ENCODE data around the gene PPP3R1. TPM values are rescaled to one million over a fixed set of nuclear protein-coding genes. Genes with fewer than 3 reads are reported as not detected.

The PPP3R1 gene
- total and polyA plus RNA-seq, 5 donors from 2014 or later: 2.8 to 68.2 (median 4.9) TPM

GRCh38 chr2:68195096-68195495, 57.2 kb downstream of the PPP3R1 start:
- Histone ChIP-seq H3K27ac (ENCODE audit: insufficient read depth, low read length, poor library complexity, severe bottlenecking) (no peak overlapping the region), H3K4me3 (ENCODE audit: low read depth, low read length) (no peak overlapping the region), H3K9me3 (ENCODE audit: control insufficient read depth in 2 of 2, low read length in 2 of 2) (no peaks in the 10 kb centered on the region), H3K27me3 (ENCODE audit: control insufficient read depth, insufficient read depth, low read length) (no peaks in the 10 kb centered on the region), H3K4me1 (ENCODE audit: control insufficient read depth, insufficient read depth, low read length, poor library complexity, severe bottlenecking) (peaks cover 14% of the 10 kb centered on the region), H3K36me3 (ENCODE audit: control insufficient read depth, insufficient read depth, low read length) (no peaks in the 10 kb centered on the region)
- Mint-ChIP-seq H3K36me3 (no peaks in the 10 kb centered on the region), H3K4me3 (no peak overlapping the region), H3K27me3 (no peaks in the 10 kb centered on the region), H3K9me3 (no peaks in the 10 kb centered on the region), H3K27ac (peak overlapping the region in 2 of 3 donors; percentile 66 to 71), H3K4me1 (peaks cover 47 to 63% (median 55%) of the 10 kb centered on the region in 4 donors)
- DNase-seq: no peak
- no peak for ATAC-seq (ENCODE audit: low read depth in 2 of 2)

GRCh38 chr2:68193787-68194372, 58.5 kb downstream of the PPP3R1 start:
- Histone ChIP-seq H3K4me3 (ENCODE audit: low read depth, low read length) (no peak overlapping the region), H3K4me1 (ENCODE audit: control insufficient read depth, insufficient read depth, low read length, poor library complexity, severe bottlenecking) (peaks cover 18% of the 10 kb centered on the region), H3K36me3 (ENCODE audit: control insufficient read depth, insufficient read depth, low read length) (no peaks in the 10 kb centered on the region), H3K27ac (ENCODE audit: insufficient read depth, low read length, poor library complexity, severe bottlenecking) (no peak overlapping the region), H3K27me3 (ENCODE audit: control insufficient read depth, insufficient read depth, low read length) (no peaks in the 10 kb centered on the region), H3K9me3 (ENCODE audit: control insufficient read depth in 2 of 2, low read length in 2 of 2) (no peaks in the 10 kb centered on the region)
- Mint-ChIP-seq H3K9me3 (no peaks in the 10 kb centered on the region), H3K27ac (no peak overlapping the region), H3K27me3 (no peaks in the 10 kb centered on the region), H3K4me3 (no peak overlapping the region), H3K4me1 (peaks cover 44 to 64% (median 53%) of the 10 kb centered on the region in 4 donors), H3K36me3 (no peaks in the 10 kb centered on the region)
- DNase-seq: no peak
- ATAC-seq (ENCODE audit: low read depth in 2 of 2): no peak

DNA sequence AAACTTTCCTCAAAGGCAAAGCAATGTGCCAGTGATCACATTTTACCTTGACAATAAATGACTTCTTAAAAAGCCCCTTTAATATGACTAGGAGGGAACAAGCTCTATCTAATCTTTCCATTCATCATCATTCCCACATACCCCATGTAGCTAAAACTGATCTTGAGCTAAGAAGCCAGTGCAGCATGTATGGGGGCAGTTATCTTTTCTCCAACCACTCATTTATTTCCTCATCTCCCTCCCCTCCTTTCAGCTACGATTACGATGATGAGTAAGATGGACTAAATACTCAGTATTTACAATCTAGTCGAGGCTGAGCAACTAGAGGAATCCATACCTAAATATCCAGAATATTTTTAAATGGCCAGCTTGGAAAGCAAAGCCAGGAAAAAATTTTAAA, 59.2 kb downstream of the PPP3R1 start:
- H3K27me3 Mint-ChIP-seq: no peaks in the 10 kb centered on the region
- peaks cover 50 to 68% (median 58%) of the 10 kb centered on the region in 4 donors for H3K4me1 Mint-ChIP-seq
- Histone ChIP-seq H3K4me1 (ENCODE audit: control insufficient read depth, insufficient read depth, low read length, poor library complexity, severe bottlenecking) (peaks cover 25% of the 10 kb centered on the region), H3K4me3 (ENCODE audit: low read depth, low read length) (no peak overlapping the region), H3K27me3 (ENCODE audit: control insufficient read depth, insufficient read depth, low read length) (no peaks in the 10 kb centered on the region), H3K9me3 (ENCODE audit: control insufficient read depth in 2 of 2, low read length in 2 of 2) (no peaks in the 10 kb centered on the region), H3K27ac (ENCODE audit: insufficient read depth, low read length, poor library complexity, severe bottlenecking) (peak overlapping the region; percentile 25), H3K36me3 (ENCODE audit: control insufficient read depth, insufficient read depth, low read length) (no peaks in the 10 kb centered on the region)
- no peak for ATAC-seq (ENCODE audit: low read depth in 2 of 2)
- no peak overlapping the region for H3K4me3 Mint-ChIP-seq
- no peak for DNase-seq
- no peaks in the 10 kb centered on the region for H3K36me3 Mint-ChIP-seq
- peak overlapping the region in 1 of 3 donors; percentile 49 for H3K27ac Mint-ChIP-seq
- H3K9me3 Mint-ChIP-seq: no peaks in the 10 kb centered on the region

DNA sequence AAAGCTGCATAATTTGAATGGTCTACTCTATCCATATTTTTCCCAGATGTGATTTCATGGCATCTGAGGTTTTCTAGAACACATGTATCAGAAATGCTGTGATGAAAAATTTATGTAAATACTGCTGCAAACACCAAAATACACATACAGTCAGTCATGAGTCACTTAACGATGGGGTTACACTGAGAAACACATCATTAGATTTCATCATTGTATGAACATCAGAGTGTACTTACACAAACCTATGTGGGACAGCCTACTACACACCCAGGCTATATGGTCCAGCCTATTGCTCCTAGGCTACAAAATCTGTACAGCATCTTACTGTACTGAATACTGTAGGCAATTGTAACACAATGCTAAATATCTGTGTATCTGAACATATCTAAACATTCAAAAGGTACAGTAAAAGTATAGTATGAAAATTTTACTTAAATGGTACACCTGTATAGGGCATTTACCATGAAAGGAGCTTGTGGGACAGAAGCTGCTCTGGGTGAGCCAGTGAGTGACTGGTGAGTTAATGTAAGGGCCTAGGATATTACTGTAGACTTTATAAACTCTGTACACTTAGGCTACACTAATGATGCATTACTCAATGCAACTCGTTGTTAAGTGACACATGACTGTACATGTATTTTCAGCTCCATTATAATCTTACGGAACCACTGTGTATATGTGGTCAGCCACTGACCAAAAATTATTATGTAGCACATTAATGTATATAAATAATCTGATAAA, 61.2 kb downstream of the PPP3R1 start:
- peaks cover 28% of the 10 kb centered on the region for H3K4me1 ChIP-seq (ENCODE audit: control insufficient read depth, insufficient read depth, low read length, poor library complexity, severe bottlenecking)
- no peaks in the 10 kb centered on the region for H3K27me3 Mint-ChIP-seq
- DNase-seq: no peak
- ATAC-seq (ENCODE audit: low read depth in 2 of 2): peak; percentile 42 to 76
- no peaks in the 10 kb centered on the region for H3K27me3 ChIP-seq (ENCODE audit: control insufficient read depth, insufficient read depth, low read length)
- no peaks in the 10 kb centered on the region for H3K9me3 ChIP-seq (ENCODE audit: control insufficient read depth in 2 of 2, low read length in 2 of 2)
- peak overlapping the region; percentile 59 to 89 (median 69) for H3K27ac Mint-ChIP-seq
- H3K27ac ChIP-seq (ENCODE audit: insufficient read depth, low read length, poor library complexity, severe bottlenecking): peak overlapping the region; percentile 25
- H3K9me3 Mint-ChIP-seq: no peaks in the 10 kb centered on the region
- H3K36me3 Mint-ChIP-seq: peaks cover 4% of the 10 kb centered on the region
- peaks cover 12% of the 10 kb centered on the region for H3K36me3 ChIP-seq (ENCODE audit: control insufficient read depth, insufficient read depth, low read length)
- peaks cover 46 to 67% (median 58%) of the 10 kb centered on the region in 4 donors for H3K4me1 Mint-ChIP-seq
- H3K4me3 Mint-ChIP-seq: peak overlapping the region in 1 of 4 donors; percentile 10
- H3K4me3 ChIP-seq (ENCODE audit: low read depth, low read length): no peak overlapping the region

DNA sequence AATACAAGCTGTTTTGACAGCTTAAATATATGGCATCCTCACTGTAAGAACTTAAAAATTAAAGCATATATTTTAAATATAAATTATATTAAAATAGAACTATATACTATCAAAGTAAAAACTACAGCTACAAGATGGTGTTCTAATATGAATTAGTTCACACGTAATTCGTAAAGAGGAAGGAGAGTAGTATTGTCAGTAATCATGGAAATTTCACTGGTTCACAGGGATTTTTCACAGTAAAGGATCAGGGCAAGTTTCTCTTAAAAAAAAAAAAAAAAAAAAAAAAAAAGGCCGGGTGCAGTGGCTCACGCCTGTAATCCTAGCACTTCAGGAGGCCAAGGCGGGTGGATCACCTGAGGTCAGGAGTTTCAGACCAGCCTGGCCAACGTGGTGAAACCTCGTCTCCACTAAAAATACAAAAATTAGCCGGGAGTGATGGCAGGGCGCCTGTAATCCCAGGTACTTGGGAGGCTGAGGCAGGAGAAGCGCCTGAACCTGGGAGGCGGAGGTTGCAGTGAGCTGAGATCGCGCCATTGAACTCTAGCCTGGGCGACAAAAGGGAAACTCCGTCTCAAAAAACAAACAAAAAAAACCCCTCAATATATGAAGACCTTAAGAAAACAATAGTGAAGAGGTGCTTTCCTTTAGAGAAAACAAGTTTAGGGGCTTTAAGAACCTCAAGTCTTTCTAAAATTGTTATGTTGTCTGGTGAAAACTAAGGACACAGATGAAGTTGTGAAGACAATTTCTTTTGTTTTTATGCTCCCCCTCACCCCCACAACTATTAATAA, 62.1 kb downstream of the PPP3R1 start:
- Histone ChIP-seq H3K36me3 (ENCODE audit: control insufficient read depth, insufficient read depth, low read length) (peaks cover 17% of the 10 kb centered on the region), H3K27ac (ENCODE audit: insufficient read depth, low read length, poor library complexity, severe bottlenecking) (peak overlapping the region; percentile 6), H3K27me3 (ENCODE audit: control insufficient read depth, insufficient read depth, low read length) (no peaks in the 10 kb centered on the region), H3K4me3 (ENCODE audit: low read depth, low read length) (no peak overlapping the region), H3K4me1 (ENCODE audit: control insufficient read depth, insufficient read depth, low read length, poor library complexity, severe bottlenecking) (peaks cover 28% of the 10 kb centered on the region), H3K9me3 (ENCODE audit: control insufficient read depth in 2 of 2, low read length in 2 of 2) (no peaks in the 10 kb centered on the region)
- Mint-ChIP-seq H3K36me3 (peaks cover 11% of the 10 kb centered on the region), H3K9me3 (no peaks in the 10 kb centered on the region), H3K4me3 (peak overlapping the region in 2 of 4 donors; percentile 10 to 32), H3K4me1 (peaks cover 42 to 61% (median 54%) of the 10 kb centered on the region in 4 donors), H3K27me3 (no peaks in the 10 kb centered on the region), H3K27ac (peak overlapping the region; percentile 59 to 89 (median 69))
- ATAC-seq (ENCODE audit: low read depth in 2 of 2): no peak
- DNase-seq: no peak

DNA sequence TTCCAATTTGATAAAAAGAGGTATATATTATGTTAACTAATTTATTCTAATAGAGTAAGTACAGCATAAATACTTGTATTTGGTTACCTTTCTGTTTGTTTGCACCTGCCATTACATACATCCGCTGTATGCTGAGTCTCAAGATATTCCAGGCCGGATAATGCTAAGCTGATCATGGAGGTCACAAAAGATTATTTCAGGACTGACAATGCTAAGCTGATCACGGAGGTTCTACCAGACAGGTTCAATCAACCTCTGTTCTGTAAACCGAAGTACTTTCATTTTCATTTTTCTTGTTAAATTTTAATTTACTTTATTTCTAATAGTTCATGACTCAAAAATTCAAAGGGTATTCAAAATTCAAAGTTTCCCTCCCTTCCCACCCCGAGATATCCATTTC, 63.5 kb downstream of the PPP3R1 start:
- no peaks in the 10 kb centered on the region for H3K9me3 ChIP-seq (ENCODE audit: control insufficient read depth in 2 of 2, low read length in 2 of 2)
- peak in 2 of 3 donors; percentile 13 to 43 for DNase-seq

DNA sequence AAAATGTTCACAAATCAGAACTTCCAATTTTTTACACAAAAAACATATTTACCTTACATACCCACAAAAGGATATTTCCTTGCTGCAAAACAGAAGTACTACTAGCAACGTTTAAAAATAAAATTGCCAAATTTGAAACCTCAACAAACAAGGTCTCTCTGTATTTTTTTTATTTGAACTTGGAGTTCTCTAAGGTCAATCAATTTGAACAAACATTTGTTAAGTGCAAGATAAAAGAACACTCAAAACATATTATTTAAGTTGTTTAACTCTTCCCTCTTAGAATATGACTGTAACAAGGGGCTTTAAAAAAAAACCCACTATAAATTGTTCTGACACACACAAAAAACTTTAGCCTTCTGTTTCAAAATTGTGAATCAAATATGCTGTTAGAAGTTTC, 65.0 kb downstream of the PPP3R1 start:
- Mint-ChIP-seq H3K27me3 (no peaks in the 10 kb centered on the region), H3K36me3 (peaks cover 23% of the 10 kb centered on the region), H3K4me3 (no peak overlapping the region), H3K9me3 (no peaks in the 10 kb centered on the region), H3K4me1 (peaks cover 32 to 52% (median 41%) of the 10 kb centered on the region in 4 donors), H3K27ac (peak overlapping the region; percentile 31 to 76 (median 63))
- ATAC-seq (ENCODE audit: low read depth in 2 of 2) (no peak), DNase-seq (no peak)
- Histone ChIP-seq H3K9me3 (ENCODE audit: control insufficient read depth in 2 of 2, low read length in 2 of 2) (no peaks in the 10 kb centered on the region), H3K4me1 (ENCODE audit: control insufficient read depth, insufficient read depth, low read length, poor library complexity, severe bottlenecking) (peaks cover 28% of the 10 kb centered on the region), H3K27me3 (ENCODE audit: control insufficient read depth, insufficient read depth, low read length) (no peaks in the 10 kb centered on the region), H3K36me3 (ENCODE audit: control insufficient read depth, insufficient read depth, low read length) (peaks cover 33% of the 10 kb centered on the region), H3K4me3 (ENCODE audit: low read depth, low read length) (no peak overlapping the region), H3K27ac (ENCODE audit: insufficient read depth, low read length, poor library complexity, severe bottlenecking) (no peak overlapping the region)

More for the DNA sequence above, 63.5 kb downstream of the PPP3R1 start:
- Mint-ChIP-seq H3K27ac (peak overlapping the region in 2 of 3 donors; percentile 38 to 63), H3K27me3 (no peaks in the 10 kb centered on the region), H3K4me3 (peak overlapping the region in 3 of 4 donors; percentile 35 to 61 (median 57)), H3K36me3 (peaks cover 17% of the 10 kb centered on the region), H3K9me3 (no peaks in the 10 kb centered on the region), H3K4me1 (peaks cover 38 to 60% (median 50%) of the 10 kb centered on the region in 4 donors)
- Histone ChIP-seq H3K36me3 (ENCODE audit: control insufficient read depth, insufficient read depth, low read length) (peaks cover 28% of the 10 kb centered on the region), H3K27ac (ENCODE audit: insufficient read depth, low read length, poor library complexity, severe bottlenecking) (peak overlapping the region; percentile 51), H3K4me1 (ENCODE audit: control insufficient read depth, insufficient read depth, low read length, poor library complexity, severe bottlenecking) (peaks cover 28% of the 10 kb centered on the region), H3K27me3 (ENCODE audit: control insufficient read depth, insufficient read depth, low read length) (no peaks in the 10 kb centered on the region), H3K4me3 (ENCODE audit: low read depth, low read length) (peak overlapping the region; percentile 69)
- ATAC-seq (ENCODE audit: low read depth in 2 of 2): no peak

Data from CD4-positive, CD25-positive, alpha-beta regulatory T cell (primary cell).